ENCODE data around the gene C5orf34. TPM values are rescaled to one million over a fixed set of nuclear protein-coding genes. Genes with fewer than 3 reads are reported as not detected.
"Not testable (repeated sequence)": the region's sequence is repeated elsewhere in the genome, so short reads cannot be mapped to it uniquely, and the experiment has no call there.

C5orf34 gene, protein sequence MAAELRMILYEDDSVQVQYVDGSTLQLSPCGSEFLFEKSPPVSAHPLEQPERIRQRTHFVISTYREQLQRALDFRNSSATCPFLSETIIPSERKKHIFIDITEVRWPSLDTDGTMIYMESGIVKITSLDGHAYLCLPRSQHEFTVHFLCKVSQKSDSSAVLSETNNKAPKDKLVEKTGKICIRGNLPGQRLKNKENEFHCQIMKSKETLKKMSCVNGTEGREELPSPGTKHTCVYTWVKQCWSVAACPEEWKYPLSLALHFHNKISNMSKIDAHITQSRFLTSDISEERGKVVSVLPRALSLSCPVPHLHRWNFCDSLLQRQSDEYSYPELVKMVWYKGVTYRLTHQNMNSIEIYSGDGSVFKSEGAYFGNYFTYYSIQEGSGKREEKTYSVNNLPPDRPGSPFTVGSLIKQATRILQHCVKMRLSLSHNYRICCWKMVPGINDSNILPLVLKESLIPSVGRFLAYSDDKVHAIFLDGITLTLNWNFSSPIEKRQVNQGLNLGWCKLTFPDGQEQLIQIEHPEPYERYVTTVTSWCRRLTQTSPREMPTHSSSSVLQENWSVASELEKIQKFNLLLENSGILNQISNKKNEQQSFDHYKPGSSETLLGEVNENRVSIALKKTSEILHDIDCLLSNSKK
- total RNA-seq (2014; rRNA removed; shearing (Covaris generic); ENCODE audit: low replicate concordance) = 12.3 and 21.5 TPM in 2 replicates

DNA sequence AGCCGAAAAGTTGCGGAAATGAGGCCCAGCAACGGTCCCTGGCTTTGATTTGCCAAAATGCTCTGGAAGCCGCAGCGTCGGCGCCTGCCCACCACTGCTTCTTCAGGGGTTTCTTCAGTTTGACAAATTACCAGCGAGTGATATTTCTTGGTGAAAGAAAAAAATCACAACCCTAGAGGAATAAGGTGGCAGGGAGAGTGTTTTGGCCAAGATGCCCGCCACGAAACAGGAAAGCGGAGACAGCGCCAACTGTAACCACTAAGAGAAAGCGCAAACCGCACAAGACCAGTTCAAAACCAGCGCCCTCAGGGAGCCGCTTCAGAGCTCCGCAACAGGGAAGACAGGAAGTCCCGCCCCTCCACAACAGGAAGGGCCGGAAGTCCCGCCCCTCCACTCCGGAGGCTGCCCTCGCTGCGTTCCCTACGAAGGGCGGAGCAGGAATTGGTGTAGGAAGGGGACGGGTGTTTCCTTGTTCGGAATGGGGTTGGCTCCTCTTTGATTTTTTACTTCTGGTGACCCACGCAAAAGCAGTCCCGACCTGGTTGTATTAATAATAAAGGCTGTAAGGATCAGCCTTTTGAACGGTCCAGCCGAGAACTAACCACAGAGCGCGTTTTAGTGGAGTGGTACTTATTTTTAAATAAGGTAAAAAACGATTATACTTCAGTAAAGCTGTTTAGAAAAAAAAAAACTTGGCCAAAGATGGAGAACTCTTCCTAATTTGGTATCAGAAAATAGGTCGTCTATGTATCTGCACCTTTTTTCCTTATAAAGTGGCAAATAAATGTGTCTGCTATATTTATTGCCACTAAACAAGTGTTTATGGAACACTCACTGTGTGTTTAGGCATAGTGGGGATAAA, at the start of gene C5orf34:
TSS of gene C5orf34 (minus strand) at position 333 of the 862 bp plus-strand sequence. CDS start 5,809 bp downstream, outside the sequence.
- in situ Hi-C loops (cut with HindIII; ENCODE audit: low pct_unique_long_range_greater_than_20kb, low sequenced_read_pairs) = no loop called here
- peak; percentile 94 for DNase-seq (ENCODE audit: low read depth)

GRCh38 chr5:43564289-43564850, 49.4 kb upstream of the C5orf34 start:
- in situ Hi-C loops (cut with HindIII; ENCODE audit: low pct_unique_long_range_greater_than_20kb, low sequenced_read_pairs) = no loop called here
- no peak for DNase-seq (ENCODE audit: low read depth)

DNA sequence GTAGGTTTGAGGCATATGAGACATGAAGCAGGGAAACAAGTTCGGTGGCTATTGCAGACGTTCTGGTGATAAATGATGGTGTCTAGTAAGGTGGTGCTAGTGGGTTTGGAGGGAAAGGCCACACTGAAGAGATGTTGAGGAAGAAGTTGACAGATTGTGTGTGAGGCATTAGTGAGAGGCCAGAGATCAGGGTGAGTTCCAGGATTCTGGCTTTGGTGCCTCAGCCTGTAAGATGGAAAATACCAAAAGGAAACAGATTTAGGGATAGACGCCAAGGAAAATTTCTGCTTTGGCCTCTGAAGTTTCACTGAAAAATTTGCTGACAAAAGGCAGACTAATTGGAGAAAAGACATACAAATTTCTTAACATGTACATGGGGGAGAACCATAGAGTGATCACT, 48.4 kb upstream of the C5orf34 start:
- DNase-seq (ENCODE audit: low read depth) = no peak
- in situ Hi-C loops (cut with HindIII; ENCODE audit: low pct_unique_long_range_greater_than_20kb, low sequenced_read_pairs) = no loop called here

DNA sequence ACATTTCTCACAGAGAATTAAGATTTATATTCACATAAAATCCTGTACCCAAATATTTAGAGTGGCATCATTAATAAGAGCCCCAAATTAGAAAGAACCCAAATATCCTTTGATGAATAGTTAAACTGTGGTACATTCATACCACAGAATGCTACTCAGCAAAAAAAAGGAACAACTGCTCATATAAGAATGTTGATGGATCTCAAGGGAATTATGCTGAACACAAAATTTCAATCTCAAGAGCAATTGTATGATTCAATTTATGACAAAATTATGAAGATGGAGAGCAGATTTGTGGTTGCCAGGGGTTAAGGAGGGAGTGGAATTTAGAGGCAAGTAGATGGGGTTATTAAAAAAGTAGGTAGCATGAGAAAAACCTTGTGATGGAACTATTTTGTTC, 46.4 kb upstream of the C5orf34 start:
- DNase-seq (ENCODE audit: low read depth) = no peak
- in situ Hi-C loops (cut with HindIII; ENCODE audit: low pct_unique_long_range_greater_than_20kb, low sequenced_read_pairs) = no loop called here

DNA sequence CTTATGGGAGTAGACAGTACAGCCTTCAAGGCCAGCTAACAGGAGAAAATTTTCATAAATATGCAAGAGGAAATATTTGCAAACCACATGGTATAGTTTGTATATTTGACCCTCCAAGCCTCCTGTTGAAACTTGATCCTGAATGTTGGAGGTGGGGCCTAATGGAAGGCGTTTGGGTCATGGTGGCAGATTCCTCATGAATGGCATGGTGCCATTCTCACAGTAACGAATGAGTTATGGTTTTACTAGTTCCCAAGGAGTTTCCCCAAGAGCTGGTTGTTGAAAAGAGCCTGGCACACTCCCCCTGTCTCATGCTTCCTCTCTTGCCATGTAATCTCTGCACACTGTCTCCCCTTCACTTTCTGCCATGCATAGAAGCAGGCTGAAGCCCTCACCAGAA, 45.2 kb upstream of the C5orf34 start:
- DNase-seq (ENCODE audit: low read depth) = peak; percentile 68
- in situ Hi-C loops (cut with HindIII; ENCODE audit: low pct_unique_long_range_greater_than_20kb, low sequenced_read_pairs) = no loop called here

- in situ Hi-C loops (cut with HindIII; ENCODE audit: low pct_unique_long_range_greater_than_20kb, low sequenced_read_pairs) = no loop called here
- peak; percentile 90 for DNase-seq (ENCODE audit: low read depth)
Measured at GRCh38 chr5:43556857-43557542, 42.1 kb upstream of the C5orf34 start, which contains the start of gene PAIP1. Gene PAIP1, minus strand, starts transcription at chr5:43557077. Its CDS starts 231 bp downstream, at chr5:43556846.

DNA sequence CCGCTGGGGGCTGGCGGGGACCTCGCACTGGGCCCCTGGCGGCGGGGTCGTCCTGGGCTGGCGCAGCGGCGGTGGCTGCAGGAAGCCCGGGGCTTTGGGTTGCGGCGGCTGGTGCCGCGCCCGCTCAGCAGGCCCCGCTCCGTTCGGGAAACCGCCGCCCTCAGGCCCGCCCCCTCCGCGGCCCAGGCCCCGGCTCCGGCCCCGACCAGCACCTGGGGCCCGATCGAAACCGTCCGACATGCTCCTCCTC, 41.6 kb upstream of the C5orf34 start:
- in situ Hi-C loops (cut with HindIII; ENCODE audit: low pct_unique_long_range_greater_than_20kb, low sequenced_read_pairs); DNase-seq (ENCODE audit: low read depth): not testable (repeated sequence)

DNA sequence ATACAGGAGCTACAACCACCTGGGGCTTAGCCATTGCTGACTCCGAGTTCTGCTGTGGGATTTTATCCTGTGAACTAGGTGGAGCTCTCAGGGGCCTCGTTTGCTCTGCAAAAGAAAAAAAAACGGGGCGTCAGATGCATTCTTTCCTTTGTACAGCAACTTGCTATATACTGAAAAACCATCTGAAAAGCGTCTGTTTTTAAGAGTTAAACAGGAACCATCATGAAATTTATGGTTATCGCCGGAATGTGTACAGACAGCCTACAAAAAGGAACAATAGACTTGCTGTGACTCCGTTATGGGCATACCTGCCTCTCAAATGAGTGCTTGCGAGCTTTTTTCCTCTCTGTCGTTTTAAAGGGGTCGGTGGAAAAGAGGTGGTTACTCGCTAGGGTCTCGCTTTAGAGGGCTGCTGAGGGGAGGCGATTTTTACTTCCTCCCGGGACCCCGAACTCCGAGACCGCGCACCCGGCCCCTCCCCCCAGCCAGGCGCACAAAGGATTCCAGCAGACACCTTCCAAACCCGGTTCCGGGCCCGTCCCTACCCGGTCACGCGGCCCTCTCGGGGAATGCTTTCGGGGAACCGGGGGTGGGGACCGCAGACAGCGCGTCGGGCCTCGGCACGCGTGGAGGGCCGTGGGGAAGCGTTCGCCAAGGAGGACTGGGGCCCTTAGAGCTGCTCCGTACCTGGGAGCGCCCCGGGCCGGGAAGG, 41.1 kb upstream of the C5orf34 start:
- in situ Hi-C loops (cut with HindIII; ENCODE audit: low pct_unique_long_range_greater_than_20kb, low sequenced_read_pairs) = no loop called here
- peak; percentile 62 for DNase-seq (ENCODE audit: low read depth)

DNA sequence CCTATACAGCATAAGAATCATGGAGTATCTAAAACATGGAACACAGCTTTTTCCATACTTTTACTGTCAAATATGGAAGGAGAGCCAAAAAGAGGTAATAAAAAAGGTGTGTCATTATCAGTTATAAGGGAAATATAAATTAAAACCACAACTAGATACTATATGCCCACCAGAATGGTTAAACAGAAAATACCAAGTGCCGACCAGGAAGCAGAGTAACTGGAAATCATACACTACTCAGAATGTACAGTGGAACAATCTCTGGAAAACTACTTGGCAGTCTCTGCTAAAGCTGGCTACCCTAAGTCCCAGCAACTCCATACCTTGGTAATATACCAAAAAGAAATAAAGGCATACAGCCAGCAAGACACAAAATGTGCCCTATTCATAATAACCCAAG, 39.5 kb upstream of the C5orf34 start:
- in situ Hi-C loops (cut with HindIII; ENCODE audit: low pct_unique_long_range_greater_than_20kb, low sequenced_read_pairs) = no loop called here

GRCh38 chr5:43553381-43553780, 38.4 kb upstream of the C5orf34 start:
- no peak for DNase-seq (ENCODE audit: low read depth)
- in situ Hi-C loops (cut with HindIII; ENCODE audit: low pct_unique_long_range_greater_than_20kb, low sequenced_read_pairs) = no loop called here

More for the DNA sequence above, 39.5 kb upstream of the C5orf34 start:
- no peak for DNase-seq (ENCODE audit: low read depth)

DNA sequence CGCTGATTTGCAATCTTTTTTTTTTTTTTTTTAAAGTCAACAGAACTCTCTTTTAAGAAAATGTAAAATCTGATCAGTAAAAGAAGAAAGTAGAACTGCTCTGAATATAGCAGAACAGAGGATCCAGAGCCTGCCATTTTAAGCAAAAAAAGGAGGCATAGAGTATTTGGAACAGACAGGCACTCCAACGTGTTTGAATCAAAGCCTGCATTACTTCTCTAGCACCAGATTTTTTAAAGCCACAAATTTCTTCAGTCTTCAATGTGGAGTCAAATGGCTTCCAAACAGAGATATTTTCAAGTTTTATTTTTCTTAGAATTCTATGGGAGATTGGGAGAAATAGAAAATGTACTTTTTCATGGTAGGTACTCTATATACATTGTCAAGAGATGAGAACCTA, 36.8 kb upstream of the C5orf34 start:
- no peak for DNase-seq (ENCODE audit: low read depth)
- in situ Hi-C loops (cut with HindIII; ENCODE audit: low pct_unique_long_range_greater_than_20kb, low sequenced_read_pairs) = no loop called here

- in situ Hi-C loops (cut with HindIII; ENCODE audit: low pct_unique_long_range_greater_than_20kb, low sequenced_read_pairs); DNase-seq (ENCODE audit: low read depth): not testable (repeated sequence)
Measured at GRCh38 chr5:43549272-43549671, 34.3 kb upstream of the C5orf34 start.

GRCh38 chr5:43548358-43548757, 33.4 kb upstream of the C5orf34 start:
- in situ Hi-C loops (cut with HindIII; ENCODE audit: low pct_unique_long_range_greater_than_20kb, low sequenced_read_pairs) = no loop called here

DNA sequence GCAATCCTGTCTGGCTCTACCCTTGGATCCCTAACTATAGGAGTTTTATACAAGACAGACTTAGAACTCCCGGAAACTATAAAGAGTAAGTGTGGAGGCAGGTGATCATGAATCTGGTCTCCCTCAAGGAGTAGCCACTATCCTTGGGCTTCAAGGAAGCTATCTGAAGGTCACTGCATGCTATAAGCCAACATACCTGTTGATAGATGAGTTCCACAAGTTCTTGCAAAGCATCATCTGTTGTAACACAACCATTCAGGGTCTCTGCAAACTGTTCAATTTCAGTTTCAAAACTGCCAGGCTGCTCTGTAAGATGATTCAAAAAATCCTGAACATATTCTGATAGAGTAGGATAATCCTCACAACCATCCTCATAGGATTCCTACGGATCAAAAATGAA, 32.6 kb upstream of the C5orf34 start:
- in situ Hi-C loops (cut with HindIII; ENCODE audit: low pct_unique_long_range_greater_than_20kb, low sequenced_read_pairs) = no loop called here
- DNase-seq (ENCODE audit: low read depth) = no peak

More at GRCh38 chr5:43548358-43548757, 33.4 kb upstream of the C5orf34 start:
- no peak for DNase-seq (ENCODE audit: low read depth)

DNA sequence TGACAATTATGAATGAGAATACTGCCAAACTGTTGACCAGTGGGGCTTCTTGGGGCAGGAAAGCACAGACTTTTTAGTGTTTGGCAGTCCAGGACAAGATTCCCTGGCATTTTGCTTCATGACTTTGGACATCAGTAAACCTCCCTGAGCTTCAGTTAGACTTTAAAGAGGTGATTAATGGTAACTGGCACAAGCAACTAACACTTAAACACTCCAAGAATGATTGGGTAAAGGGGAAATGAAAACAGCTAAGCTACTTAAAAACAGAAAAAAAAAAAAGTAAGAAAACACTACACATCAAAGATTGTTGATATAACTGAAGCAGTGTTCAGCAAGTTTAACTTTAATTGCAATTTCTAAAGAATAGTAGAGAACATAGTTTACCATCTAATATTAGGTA, 28.5 kb upstream of the C5orf34 start:
- DNase-seq (ENCODE audit: low read depth) = peak; percentile 22
- in situ Hi-C loops (cut with HindIII; ENCODE audit: low pct_unique_long_range_greater_than_20kb, low sequenced_read_pairs) = no loop called here

GRCh38 chr5:43540746-43541145, 25.8 kb upstream of the C5orf34 start:
- DNase-seq (ENCODE audit: low read depth) = no peak

DNA sequence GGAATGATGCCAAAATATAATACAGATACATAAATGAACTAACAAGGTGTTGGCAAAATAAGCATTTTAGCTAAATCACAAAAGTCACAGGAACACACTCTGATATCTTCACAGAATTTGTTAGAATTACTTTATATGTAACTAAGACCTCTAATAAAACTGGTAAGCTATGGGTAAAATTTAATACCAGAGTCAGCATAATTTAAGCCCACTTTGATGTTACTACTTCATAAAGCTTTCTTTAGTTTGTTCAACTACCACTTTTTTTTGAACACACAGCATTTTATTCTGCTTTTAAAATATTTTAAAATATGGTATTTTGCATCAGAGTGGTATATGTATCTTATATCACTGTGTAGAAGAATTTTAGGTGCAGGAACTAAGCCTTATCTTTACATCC, 22.0 kb upstream of the C5orf34 start:
- no peak for DNase-seq (ENCODE audit: low read depth)
- in situ Hi-C loops (cut with HindIII; ENCODE audit: low pct_unique_long_range_greater_than_20kb, low sequenced_read_pairs) = no loop called here

More at GRCh38 chr5:43540746-43541145, 25.8 kb upstream of the C5orf34 start:
- in situ Hi-C loops (cut with HindIII; ENCODE audit: low pct_unique_long_range_greater_than_20kb, low sequenced_read_pairs) = no loop called here

All from Caki2 (cell line).